GM13976 (cell line): ENCODE results near the gene FASN.

Experiments
- DNase-seq: peaks from one replicate; pipeline ENCODE4 v3.0.0; 2012; ENCODE audit warnings: low spot score
- CTCF ChIP-seq: IDR thresholded peaks from 2 replicates; pipeline ENCODE4 v1.5.1; 2012; ENCODE audit warnings: borderline replicate concordance, mild to moderate bottlenecking; ENCODE audit not compliant: insufficient read depth; ENCODE audit errors: extremely low read depth, missing control alignments, control extremely low read depth
- in situ Hi-C: fragments of 300-500 bp; cut with MboI; formaldehyde crosslinking; loops from one replicate; pipeline ENCODE4 v1.12.0; 2022; ENCODE audit warnings: low sequenced_read_pairs, mixed read lengths, inconsistent platforms; ENCODE audit not compliant: unreplicated experiment

FASN gene

DNA sequence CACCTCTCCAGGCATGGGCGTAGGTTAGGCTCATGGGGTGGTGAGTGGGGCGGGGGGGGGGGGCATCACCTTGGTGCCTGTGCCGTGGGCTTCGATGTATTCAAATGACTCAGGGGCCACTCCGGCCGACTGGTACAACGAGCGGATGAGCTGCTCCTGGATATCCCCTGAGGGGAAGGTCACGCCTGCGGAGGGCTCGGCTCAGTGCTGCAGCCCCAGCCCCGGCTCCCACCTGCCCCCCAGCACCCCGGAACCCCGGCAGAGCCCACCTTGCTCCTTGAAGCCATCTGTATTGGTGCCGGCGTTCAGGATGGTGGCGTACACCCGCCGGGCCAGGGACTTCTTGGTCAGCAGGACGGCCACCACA is 5.4 kb downstream of the FASN start:
- in situ Hi-C loops = no loop called here
- DNase-seq = no peak
- no peak for TF ChIP-seq CTCF

DNA sequence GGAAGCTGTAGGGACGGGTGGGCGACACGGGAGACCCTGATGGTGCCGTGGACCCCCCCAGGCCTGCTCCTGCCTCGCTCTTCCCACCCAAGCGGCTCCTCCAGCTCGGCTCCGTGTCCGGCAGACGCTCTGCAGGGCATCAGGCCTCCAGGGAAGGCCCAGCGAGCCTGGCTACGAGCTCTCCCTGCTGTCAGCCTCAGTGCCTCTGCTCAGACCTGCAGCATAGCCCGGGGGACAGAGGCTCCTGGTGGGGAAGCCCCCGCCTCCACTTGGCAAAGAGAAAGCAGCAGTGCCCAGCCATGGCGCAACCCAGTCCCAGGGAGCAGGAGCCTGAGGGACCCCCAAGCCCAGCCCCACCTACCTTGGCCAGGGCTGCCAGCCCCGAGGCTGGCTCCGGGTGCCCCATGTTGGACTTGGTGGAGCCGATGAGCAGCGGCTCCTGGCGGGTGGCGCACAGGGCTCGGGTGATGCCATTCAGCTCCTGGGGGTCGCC is 5.9 kb downstream of the FASN start:
- TF ChIP-seq CTCF = no peak
- in situ Hi-C loops = no loop called here
- DNase-seq = no peak

GRCh38 chr17:82091264-82092066 is 6.6 kb downstream of the FASN start:
- no peak for TF ChIP-seq CTCF
- DNase-seq = no peak
- in situ Hi-C loops = no loop called here

DNA sequence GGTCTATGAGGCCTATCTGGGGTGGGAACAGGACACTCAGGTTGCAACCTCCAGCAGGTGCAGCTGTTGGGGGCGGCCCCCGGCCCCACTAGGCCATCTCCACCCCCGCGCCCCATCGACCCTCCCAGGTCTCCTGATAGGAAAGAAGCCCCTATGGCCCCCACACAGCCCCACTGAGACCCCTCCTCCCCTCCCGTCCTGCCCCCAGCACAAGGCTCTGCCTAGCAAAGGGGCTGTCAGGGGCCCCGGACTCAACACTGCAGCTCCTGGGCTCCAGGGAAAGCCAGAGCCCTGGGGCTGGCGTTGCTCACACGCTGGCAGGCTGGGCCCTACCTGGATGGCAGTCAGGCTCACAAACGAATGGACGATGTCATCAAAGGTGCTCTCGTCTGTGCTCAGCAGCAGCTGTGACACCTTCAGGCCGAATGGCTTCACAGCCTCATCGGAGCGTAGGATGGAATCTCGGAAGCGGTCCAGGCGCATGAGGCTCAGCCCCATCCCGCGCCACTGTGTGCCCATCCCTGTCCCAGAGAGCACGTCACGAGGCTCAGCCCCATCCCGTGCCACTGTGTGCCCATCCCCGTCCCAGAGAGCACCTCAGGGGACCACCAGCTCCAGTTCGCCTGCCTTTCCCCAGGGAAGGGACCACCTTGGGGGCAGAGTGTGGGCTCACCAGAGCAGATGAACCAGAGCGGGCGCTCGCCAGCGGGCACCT is 7.3 kb downstream of the FASN start:
- no peak for TF ChIP-seq CTCF
- DNase-seq = no peak
- in situ Hi-C loops = no loop called here

DNA sequence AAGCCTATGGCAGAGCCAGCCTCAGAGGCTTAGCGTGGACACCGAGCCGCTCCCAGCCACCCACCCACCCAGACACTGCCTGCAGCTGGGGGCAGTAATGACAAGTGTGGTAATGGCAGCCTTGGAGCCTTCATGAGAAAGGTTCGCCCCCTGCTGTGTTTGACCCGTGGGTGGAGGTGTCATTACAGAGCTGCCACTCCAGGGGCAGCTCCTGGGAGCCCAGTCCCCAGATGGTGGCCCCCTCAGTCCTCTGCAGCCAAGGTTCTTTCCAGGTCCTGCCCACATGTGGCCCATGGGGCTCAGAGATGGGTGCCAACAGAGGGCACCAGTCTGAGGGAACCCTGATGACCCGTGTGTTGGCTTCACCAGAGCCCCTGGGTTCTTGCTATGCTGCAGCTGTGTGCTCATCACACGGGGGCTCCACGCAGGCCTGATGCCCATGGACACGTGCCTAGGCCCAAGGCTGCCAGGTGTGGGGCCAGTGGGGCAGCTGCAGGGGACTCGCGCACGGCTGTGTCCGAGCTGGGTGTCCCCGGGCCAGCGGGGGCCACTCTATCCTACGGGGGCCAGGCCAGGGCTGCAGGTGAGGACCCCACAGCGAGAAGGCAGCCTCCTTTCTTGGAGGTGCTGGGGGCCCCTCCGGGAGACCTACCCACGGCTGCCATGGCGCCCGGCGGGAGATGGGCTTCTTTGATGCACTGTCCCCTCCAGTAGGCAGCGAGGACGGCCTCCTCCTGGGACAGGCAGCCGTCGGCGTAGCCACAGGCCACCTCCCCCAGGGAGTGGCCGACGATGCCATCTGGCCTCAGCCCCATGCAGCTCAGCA is 8.1 kb downstream of the FASN start:
- in situ Hi-C loops = no loop called here
- DNase-seq = no peak
- TF ChIP-seq CTCF = no peak

DNA sequence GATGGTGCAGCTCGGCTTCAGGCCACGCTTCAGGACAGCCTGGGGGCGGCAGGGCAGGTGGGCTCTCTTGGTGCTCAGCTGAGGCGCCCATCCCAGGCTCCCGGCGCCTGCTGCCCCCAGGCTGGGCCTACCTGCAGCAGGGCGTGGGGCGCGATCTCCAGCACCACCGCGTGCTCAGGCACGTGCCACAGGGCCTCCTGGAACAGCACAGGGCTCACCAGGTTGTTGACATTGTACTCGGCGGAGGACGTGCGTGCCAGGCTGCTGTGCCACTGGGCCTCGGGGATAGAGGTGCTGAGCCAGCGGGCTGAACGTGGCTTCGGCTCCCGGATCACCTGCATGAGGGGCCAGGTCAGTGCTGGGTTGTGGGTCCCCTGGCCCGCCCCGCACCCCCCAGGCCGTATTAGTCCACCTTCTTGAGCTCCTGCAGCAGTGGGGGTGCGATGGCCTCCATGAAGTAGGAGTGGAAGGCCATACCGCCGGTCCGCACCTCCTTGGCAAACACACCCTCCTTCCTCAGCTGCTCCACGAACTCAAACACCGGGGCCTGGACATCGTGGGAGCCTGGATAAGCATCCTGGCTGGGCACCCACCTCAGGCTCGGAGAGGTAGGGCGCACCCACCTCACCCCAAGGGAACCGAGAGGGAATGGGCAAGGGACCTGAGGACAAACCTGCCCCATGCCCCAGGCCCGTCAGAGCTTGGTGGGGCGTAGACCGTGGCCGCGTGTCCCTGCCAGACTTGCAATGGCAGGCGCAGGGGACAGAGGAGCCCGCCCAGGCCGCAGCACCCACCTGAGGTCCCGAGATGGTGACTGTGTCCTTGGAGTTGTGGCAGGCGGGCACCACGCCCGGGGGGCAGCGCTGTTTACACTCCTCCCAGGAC is 9.0 kb downstream of the FASN start:
- no peak for DNase-seq

More for the DNA sequence above, 9.0 kb downstream of the FASN start:
- TF ChIP-seq CTCF = no peak
- in situ Hi-C loops = no loop called here
